Activated CD8-positive, alpha-beta T cell treated with anti-CD3 and anti-CD28 coated beads for 36 hours (primary cell): ENCODE results near the gene OR52E2. TPM values are rescaled to one million over a fixed set of nuclear protein-coding genes. Genes with fewer than 3 reads are reported as not detected.

ENCODE experiments used
- ATAC-seq: fragments of 200-7000 bp; cut with Tn5 transposase; one replicate; pipeline ENCODE4 v1.10.0; 2021; ENCODE audit warnings: mild to moderate bottlenecking, moderate library complexity
- CTCF ChIA-PET: fragments of 350-600 bp; sonication (Branson Sonifier 250); formaldehyde crosslinking; loops from one replicate; lab custom pipeline; 2021; ENCODE audit warnings: antibody characterized with exemption; lab: Charles Lee
- POLR2A ChIA-PET: fragments of 350-600 bp; sonication (Branson Sonifier 250); formaldehyde crosslinking; loops from one replicate; lab custom pipeline; 2021; ENCODE audit warnings: antibody characterized with exemption; lab: Charles Lee
- DNase-seq: peaks from one replicate; pipeline ENCODE4 v3.0.0-alpha.2; 2020
- H3K27ac Mint-ChIP-seq: one replicate; pipeline ENCODE4 v1.8.0; 2021; ENCODE audit warnings: mild to moderate bottlenecking, mixed read lengths
- H3K27me3 Mint-ChIP-seq: one replicate; pipeline ENCODE4 v1.8.0; 2021; ENCODE audit warnings: mixed read lengths
- H3K36me3 Mint-ChIP-seq: one replicate; pipeline ENCODE4 v1.8.0; 2021; ENCODE audit warnings: low read depth, mixed read lengths
- H3K4me1 Mint-ChIP-seq: one replicate; pipeline ENCODE4 v1.8.0; 2021; ENCODE audit warnings: low read depth, mixed read lengths
- H3K4me3 Mint-ChIP-seq: one replicate; pipeline ENCODE4 v1.8.0; 2021; ENCODE audit warnings: mild to moderate bottlenecking, moderate library complexity, mixed read lengths
- H3K9me3 Mint-ChIP-seq: one replicate; pipeline ENCODE4 v1.8.0; 2021; ENCODE audit warnings: mixed read lengths
- CTCF ChIP-seq: fragments of 200-600 bp; IDR thresholded peaks from one replicate; pipeline ENCODE4 v1.8.0; 2022; ENCODE audit warnings: antibody characterized with exemption, mild to moderate bottlenecking
- intact Hi-C: fragments of 100-400 bp; cut with micrococcal nuclease; formaldehyde crosslinking; loops from one replicate; pipeline ENCODE4 v1.10.0; 2022
- total RNA-seq, 2 experiments: library from RNA; stranded (reverse); gene quantifications; one replicate each; pipeline ENCODE4 v1.2.3, GENCODE V29; 2021

OR52E2 gene
- total RNA-seq, 2 experiments from 2014 or later = not detected

GRCh38 chr11:5046226-5046625 is 13.2 kb downstream of the OR52E2 start, which contains the start of gene OR52J3:
OR52J3 (plus strand) TSS chr11:5046526; CDS start chr11:5046526, 0 bp downstream.
- ATAC-seq (no peak), DNase-seq (no peak)
- ChIA-PET POLR2A (no interaction called here), CTCF (no interaction called here)
- Mint-ChIP-seq H3K4me3 (no peak within 1 kb of the TSS), H3K36me3 (no peaks in the 10 kb centered on the region), H3K27ac (no peak within 1 kb of the TSS), H3K9me3 (no peaks in the 10 kb centered on the region), H3K4me1 (no peaks in the 10 kb centered on the region), H3K27me3 (peaks cover 3% of the 10 kb centered on the region)
- intact Hi-C loops = no loop called here
- TF ChIP-seq CTCF = no peak

GRCh38 chr11:5043380-5043779 is 16.0 kb downstream of the OR52E2 start:
- intact Hi-C loops = no loop called here
- ChIA-PET CTCF (no interaction called here), POLR2A (no interaction called here)
- no peak for DNase-seq
- ATAC-seq = no peak
- Mint-ChIP-seq H3K9me3 (no peaks in the 10 kb centered on the region), H3K27me3 (no peaks in the 10 kb centered on the region), H3K4me3 (no peak overlapping the region), H3K36me3 (no peaks in the 10 kb centered on the region), H3K27ac (no peak overlapping the region), H3K4me1 (no peaks in the 10 kb centered on the region)
- TF ChIP-seq CTCF = no peak

- no peak for ATAC-seq
These were observed 17.3 kb downstream of the OR52E2 start for GRCh38 chr11:5042091-5042490.

GRCh38 chr11:5040876-5041275 is 18.6 kb downstream of the OR52E2 start:
- no peaks in the 10 kb centered on the region for H3K27me3 Mint-ChIP-seq
- POLR2A ChIA-PET = no interaction called here
- no peaks in the 10 kb centered on the region for H3K4me1 Mint-ChIP-seq
- intact Hi-C loops = no loop called here
- H3K36me3 Mint-ChIP-seq = no peaks in the 10 kb centered on the region
- no peak overlapping the region for H3K4me3 Mint-ChIP-seq
- no peak overlapping the region for H3K27ac Mint-ChIP-seq
- no peak for TF ChIP-seq CTCF
- CTCF ChIA-PET = no interaction called here
- DNase-seq (no peak), ATAC-seq (no peak)
- H3K9me3 Mint-ChIP-seq = no peaks in the 10 kb centered on the region

More at GRCh38 chr11:5042091-5042490, 17.3 kb downstream of the OR52E2 start:
- Mint-ChIP-seq H3K9me3 (no peaks in the 10 kb centered on the region), H3K4me3 (no peak overlapping the region), H3K36me3 (no peaks in the 10 kb centered on the region), H3K27me3 (no peaks in the 10 kb centered on the region), H3K27ac (no peak overlapping the region), H3K4me1 (no peaks in the 10 kb centered on the region)
- POLR2A ChIA-PET = no interaction called here
- no peak for TF ChIP-seq CTCF
- intact Hi-C loops = no loop called here
- DNase-seq = no peak
- CTCF ChIA-PET = no interaction called here

- intact Hi-C loops = no loop called here
- H3K9me3 Mint-ChIP-seq = no peaks in the 10 kb centered on the region
- H3K36me3 Mint-ChIP-seq = no peaks in the 10 kb centered on the region
- DNase-seq (no peak), ATAC-seq (no peak)
- CTCF ChIA-PET = no interaction called here
- H3K27ac Mint-ChIP-seq = no peak overlapping the region
- no peak for TF ChIP-seq CTCF
- no peaks in the 10 kb centered on the region for H3K27me3 Mint-ChIP-seq
- no peak overlapping the region for H3K4me3 Mint-ChIP-seq
- no peaks in the 10 kb centered on the region for H3K4me1 Mint-ChIP-seq
- POLR2A ChIA-PET = no interaction called here
These were observed 21.1 kb downstream of the OR52E2 start for GRCh38 chr11:5038341-5038740.
